CD4-positive, alpha-beta memory T cell (primary cell): ENCODE measurements around the gene IL4. TPM values are rescaled to one million over a fixed set of nuclear protein-coding genes. Genes with fewer than 3 reads are reported as not detected.

Source experiments
- CTCF ChIA-PET: fragments of 350-600 bp; sonication (Branson Sonifier 250); formaldehyde crosslinking; loops from one replicate; lab custom pipeline; 2021; ENCODE audit warnings: inconsistent platforms; ENCODE audit not compliant: partially characterized antibody; lab: Charles Lee
- POLR2A ChIA-PET: fragments of 350-600 bp; sonication (Branson Sonifier 250); formaldehyde crosslinking; loops from one replicate; lab custom pipeline; 2021; ENCODE audit not compliant: partially characterized antibody; lab: Charles Lee
- DNase-seq, 5 donors: peaks; one replicate each; pipeline versions ENCODE4 v3.0.0 to v3.0.0-alpha.2; 2020 to 2022; ENCODE audit warnings: mixed read lengths in 1 of 5
- H3K27ac ChIP-seq: one replicate; pipeline ENCODE4 v1.7.0; 2013; ENCODE audit warnings: low read depth, low read length
- H3K27me3 ChIP-seq: 2 replicates; pipeline ENCODE4 v1.7.0; 2013; ENCODE audit warnings: mild to moderate bottlenecking, low read length, moderate library complexity; ENCODE audit not compliant: insufficient read depth
- H3K36me3 ChIP-seq: 2 replicates; pipeline ENCODE4 v1.7.0; 2013; ENCODE audit warnings: mild to moderate bottlenecking, low read length, moderate library complexity; ENCODE audit not compliant: insufficient read depth
- H3K4me1 ChIP-seq: 2 replicates; pipeline ENCODE4 v1.7.0; 2013; ENCODE audit warnings: mild to moderate bottlenecking, low read length, moderate library complexity; ENCODE audit not compliant: insufficient read depth
- H3K4me3 ChIP-seq, 2 donors: one replicate each; pipeline ENCODE4 v1.7.0; 2013; ENCODE audit warnings: low read length in 2 of 2, mild to moderate bottlenecking in 1 of 2
- H3K9me3 ChIP-seq, 2 donors: one replicate each; pipeline ENCODE4 v1.7.0; 2013; ENCODE audit warnings: low read length in 2 of 2, control low read depth in 1 of 2; ENCODE audit not compliant: control insufficient read depth in 1 of 2
- H3K27ac Mint-ChIP-seq, 7 donors: one replicate each; pipeline ENCODE4 v1.8.0; 2020 to 2021; ENCODE audit warnings: mixed read lengths in 7 of 7, mild to moderate bottlenecking in 6 of 7, inconsistent platforms in 3 of 7, moderate library complexity in 3 of 7
- H3K27me3 Mint-ChIP-seq, 2 donors: one replicate each; pipeline ENCODE4 v1.8.0; 2020 to 2021; ENCODE audit warnings: mixed read lengths in 2 of 2
- H3K36me3 Mint-ChIP-seq, 2 donors: one replicate each; pipeline ENCODE4 v1.8.0; 2020 to 2021; ENCODE audit warnings: mixed read lengths in 2 of 2, inconsistent platforms in 1 of 2, mild to moderate bottlenecking in 1 of 2
- H3K4me1 Mint-ChIP-seq, 4 donors: one replicate each; pipeline ENCODE4 v1.8.0; 2020 to 2021; ENCODE audit warnings: mixed read lengths in 4 of 4, mild to moderate bottlenecking in 1 of 4
- H3K4me3 Mint-ChIP-seq, 8 donors: one replicate each; pipeline ENCODE4 v1.8.0; 2020 to 2021; ENCODE audit warnings: mixed read lengths in 8 of 8, mild to moderate bottlenecking in 7 of 8, moderate library complexity in 6 of 8, inconsistent platforms in 3 of 8
- H3K9me3 Mint-ChIP-seq, 8 donors: one replicate each; pipeline ENCODE4 v1.8.0; 2020 to 2021; ENCODE audit warnings: mixed read lengths in 8 of 8, mild to moderate bottlenecking in 5 of 8, inconsistent platforms in 3 of 8, moderate library complexity in 1 of 8
- intact Hi-C: fragments of 100-400 bp; cut with micrococcal nuclease; formaldehyde crosslinking; loops from one replicate; pipeline ENCODE4 v1.15.1; 2023
- polyA plus RNA-seq, 2 donors: library from polyadenylated mRNA; unstranded; fragments of 300-500 nt; fragmentation: Illumina TruSeq; gene quantifications; one replicate each; pipeline ENCODE4 v1.2.3, GENCODE V29; 2021
- total RNA-seq, 2 experiments: library from RNA; stranded (reverse); gene quantifications; one replicate each; pipeline ENCODE4 v1.2.3, GENCODE V29; 2021

The IL4 gene
- total and polyA plus RNA-seq, 4 experiments from 2014 or later: not detected

DNA sequence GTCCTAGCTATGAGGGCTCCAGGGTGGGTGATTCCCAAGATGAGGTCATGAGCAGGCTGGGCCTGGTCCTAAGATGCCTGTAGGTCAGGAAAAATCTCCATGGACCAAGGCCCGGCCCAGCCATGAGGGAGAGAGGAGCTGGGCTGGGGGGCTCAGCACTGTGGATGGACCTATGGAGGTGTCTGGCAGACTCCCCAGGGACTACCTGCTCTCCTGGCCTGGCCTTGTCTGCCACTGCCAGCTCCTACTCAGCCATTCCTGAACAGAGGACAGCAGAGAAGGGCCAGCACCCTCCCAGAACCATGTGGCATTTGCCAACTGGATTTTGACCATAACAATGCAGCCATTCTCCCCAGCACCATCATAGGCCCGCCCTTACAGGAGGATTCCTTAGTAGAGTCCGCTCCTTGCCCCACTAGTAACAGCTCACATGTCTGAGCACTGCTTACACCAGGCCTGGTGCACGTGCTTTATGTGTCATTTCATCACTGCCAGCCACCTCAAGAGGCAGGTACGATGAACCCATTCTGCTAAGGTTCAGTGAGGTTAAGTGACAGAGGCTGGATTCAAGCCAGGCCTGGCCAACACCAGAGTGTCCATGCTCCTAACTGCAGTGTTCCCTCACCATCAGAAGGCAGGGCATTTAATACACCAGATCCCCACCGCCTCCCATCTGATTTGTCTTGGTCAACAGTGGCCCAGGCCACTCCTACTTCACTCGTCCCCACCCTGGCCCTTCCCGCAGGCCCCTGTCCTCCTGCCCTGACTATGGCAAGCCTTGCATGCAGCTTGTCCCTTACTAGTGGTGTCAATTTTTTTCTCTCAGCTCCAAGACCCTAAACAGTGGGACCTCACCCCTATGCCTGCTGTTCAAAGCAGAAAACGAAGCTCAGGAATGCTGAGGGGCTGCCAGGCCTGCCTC is 15.1 kb upstream of the IL4 start:
- POLR2A ChIA-PET: no interaction called here

DNA sequence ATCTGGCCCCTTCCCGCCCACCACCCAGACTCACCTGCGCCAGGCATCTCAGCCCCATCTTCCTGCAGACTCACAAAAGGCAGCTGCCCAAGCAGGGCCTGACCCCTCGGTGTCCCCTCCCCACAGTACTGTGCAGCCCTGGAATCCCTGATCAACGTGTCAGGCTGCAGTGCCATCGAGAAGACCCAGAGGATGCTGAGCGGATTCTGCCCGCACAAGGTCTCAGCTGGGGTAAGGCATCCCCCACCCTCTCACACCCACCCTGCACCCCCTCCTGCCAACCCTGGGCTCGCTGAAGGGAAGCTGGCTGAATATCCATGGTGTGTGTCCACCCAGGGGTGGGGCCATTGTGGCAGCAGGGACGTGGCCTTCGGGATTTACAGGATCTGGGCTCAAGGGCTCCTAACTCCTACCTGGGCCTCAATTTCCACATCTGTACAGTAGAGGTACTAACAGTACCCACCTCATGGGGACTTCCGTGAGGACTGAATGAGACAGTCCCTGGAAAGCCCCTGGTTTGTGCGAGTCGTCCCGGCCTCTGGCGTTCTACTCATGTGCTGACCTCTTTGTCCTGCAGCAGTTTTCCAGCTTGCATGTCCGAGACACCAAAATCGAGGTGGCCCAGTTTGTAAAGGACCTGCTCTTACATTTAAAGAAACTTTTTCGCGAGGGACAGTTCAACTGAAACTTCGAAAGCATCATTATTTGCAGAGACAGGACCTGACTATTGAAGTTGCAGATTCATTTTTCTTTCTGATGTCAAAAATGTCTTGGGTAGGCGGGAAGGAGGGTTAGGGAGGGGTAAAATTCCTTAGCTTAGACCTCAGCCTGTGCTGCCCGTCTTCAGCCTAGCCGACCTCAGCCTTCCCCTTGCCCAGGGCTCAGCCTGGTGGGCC is 13.9 kb upstream of the IL4 start:
- Mint-ChIP-seq H3K4me1 (peaks cover 13 to 39% (median 21%) of the 10 kb centered on the region in 4 donors), H3K27ac (peak overlapping the region in 4 of 7 donors; percentile 22 to 63 (median 30)), H3K4me3 (no peak overlapping the region), H3K9me3 (no peaks in the 10 kb centered on the region), H3K36me3 (no peaks in the 10 kb centered on the region), H3K27me3 (peaks cover 10 to 13% of the 10 kb centered on the region in 2 donors)
- Histone ChIP-seq H3K36me3 (no peaks in the 10 kb centered on the region), H3K27ac (no peak overlapping the region), H3K4me1 (peaks cover 31% of the 10 kb centered on the region), H3K27me3 (peaks cover 7% of the 10 kb centered on the region), H3K4me3 (no peak overlapping the region), H3K9me3 (no peaks in the 10 kb centered on the region)
- POLR2A ChIA-PET: interaction anchor here (1.2 kb wide), 1 partner anchor 15 kb away, joined by 4 read pairs; no protein-coding TSS in a partner anchor
- DNase-seq: no peak
- CTCF ChIA-PET: no interaction called here
- intact Hi-C loops: no loop called here

More for the DNA sequence above, 15.1 kb upstream of the IL4 start:
- H3K4me3 ChIP-seq: no peak overlapping the region
- DNase-seq: no peak
- H3K36me3 Mint-ChIP-seq: no peaks in the 10 kb centered on the region
- H3K9me3 ChIP-seq: no peaks in the 10 kb centered on the region
- H3K27ac ChIP-seq: no peak overlapping the region
- no peak overlapping the region for H3K27ac Mint-ChIP-seq
- intact Hi-C loops: no loop called here
- H3K27me3 Mint-ChIP-seq: peaks cover 12 to 15% of the 10 kb centered on the region in 2 donors
- H3K9me3 Mint-ChIP-seq: no peaks in the 10 kb centered on the region
- H3K36me3 ChIP-seq: no peaks in the 10 kb centered on the region
- peaks cover 23% of the 10 kb centered on the region for H3K4me1 ChIP-seq
- peaks cover 13 to 31% (median 15%) of the 10 kb centered on the region in 4 donors for H3K4me1 Mint-ChIP-seq
- CTCF ChIA-PET: interaction anchor here (1.9 kb wide), 1 partner anchor 57 kb away, joined by 5 read pairs; no protein-coding TSS in a partner anchor
- peaks cover 7% of the 10 kb centered on the region for H3K27me3 ChIP-seq
- peak overlapping the region in 1 of 8 donors; percentile 11 for H3K4me3 Mint-ChIP-seq

DNA sequence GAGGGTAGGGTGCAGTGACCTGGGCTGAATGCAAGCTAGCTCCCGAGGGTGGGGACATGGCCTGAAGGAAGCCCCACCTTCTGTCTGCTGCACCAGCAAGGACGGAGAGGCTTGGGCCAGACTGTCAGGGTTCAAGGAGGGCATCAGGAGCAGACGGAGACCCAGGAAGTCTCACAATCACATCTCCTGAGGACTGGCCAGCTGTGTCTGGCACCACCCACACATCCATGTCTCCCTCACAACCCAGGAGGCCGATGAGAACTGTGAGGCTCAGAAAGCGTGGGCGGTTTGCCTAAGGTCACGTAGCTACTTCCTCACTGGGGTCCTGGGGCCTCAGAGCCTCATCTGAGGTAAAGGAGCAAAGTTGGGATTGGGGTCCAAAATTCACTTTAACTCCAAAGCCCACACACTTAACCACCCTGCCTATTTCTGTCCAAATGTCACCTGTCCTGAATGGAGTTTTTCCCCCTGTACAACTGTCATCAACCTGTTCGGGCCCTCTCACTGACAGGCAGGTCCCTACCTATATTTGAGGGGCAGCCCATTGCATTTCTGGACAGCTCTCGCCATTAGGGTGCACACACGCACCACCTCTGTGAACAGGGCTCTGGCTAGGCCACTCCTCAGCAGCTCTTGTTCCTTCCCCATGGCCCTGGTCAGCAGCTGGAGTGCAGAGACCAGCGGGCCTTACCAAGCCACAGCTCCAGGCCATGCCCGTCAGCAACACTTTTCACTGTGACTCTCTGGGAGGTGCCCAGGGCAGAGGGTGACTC is 12.4 kb upstream of the IL4 start:
- Histone ChIP-seq H3K4me3 (no peak overlapping the region), H3K4me1 (peaks cover 29% of the 10 kb centered on the region), H3K9me3 (no peaks in the 10 kb centered on the region), H3K27me3 (peaks cover 5% of the 10 kb centered on the region), H3K36me3 (no peaks in the 10 kb centered on the region), H3K27ac (no peak overlapping the region)
- Mint-ChIP-seq H3K9me3 (no peaks in the 10 kb centered on the region), H3K27ac (peak overlapping the region in 3 of 7 donors; percentile 46 to 65 (median 56)), H3K4me1 (peaks cover 16 to 39% (median 20%) of the 10 kb centered on the region in 4 donors), H3K36me3 (no peaks in the 10 kb centered on the region), H3K4me3 (no peak overlapping the region), H3K27me3 (peaks cover 9 to 12% of the 10 kb centered on the region in 2 donors)
- DNase-seq: no peak
- ChIA-PET CTCF (no interaction called here), POLR2A (interaction anchor here (1.2 to 2.4 kb wide), 2 partner anchors 13 to 14 kb away, joined by 4 to 8 read pairs; no protein-coding TSS in a partner anchor)
- intact Hi-C loops: no loop called here

DNA sequence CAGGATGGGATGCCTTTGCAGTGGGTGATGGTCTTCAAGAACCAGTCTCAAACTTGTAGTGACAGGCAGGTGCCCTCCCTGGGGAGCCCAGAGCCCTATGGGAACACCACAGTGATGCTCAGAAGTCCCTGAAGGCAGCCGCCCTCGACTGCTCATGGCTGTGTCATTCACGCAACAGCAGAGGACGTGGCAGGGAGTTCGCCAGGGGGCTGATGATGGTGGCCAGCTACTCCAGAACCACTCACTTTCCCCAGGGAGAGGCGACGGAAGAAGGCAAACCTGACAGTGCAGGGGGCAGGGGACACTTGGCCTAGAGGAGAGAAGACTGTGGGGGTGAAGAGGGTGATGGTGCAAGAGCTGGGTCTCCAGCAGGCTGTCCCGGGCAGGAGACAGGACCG is 11.8 kb upstream of the IL4 start:
- H3K9me3 Mint-ChIP-seq: no peaks in the 10 kb centered on the region
- no peaks in the 10 kb centered on the region for H3K27me3 ChIP-seq
- CTCF ChIA-PET: no interaction called here

DNA sequence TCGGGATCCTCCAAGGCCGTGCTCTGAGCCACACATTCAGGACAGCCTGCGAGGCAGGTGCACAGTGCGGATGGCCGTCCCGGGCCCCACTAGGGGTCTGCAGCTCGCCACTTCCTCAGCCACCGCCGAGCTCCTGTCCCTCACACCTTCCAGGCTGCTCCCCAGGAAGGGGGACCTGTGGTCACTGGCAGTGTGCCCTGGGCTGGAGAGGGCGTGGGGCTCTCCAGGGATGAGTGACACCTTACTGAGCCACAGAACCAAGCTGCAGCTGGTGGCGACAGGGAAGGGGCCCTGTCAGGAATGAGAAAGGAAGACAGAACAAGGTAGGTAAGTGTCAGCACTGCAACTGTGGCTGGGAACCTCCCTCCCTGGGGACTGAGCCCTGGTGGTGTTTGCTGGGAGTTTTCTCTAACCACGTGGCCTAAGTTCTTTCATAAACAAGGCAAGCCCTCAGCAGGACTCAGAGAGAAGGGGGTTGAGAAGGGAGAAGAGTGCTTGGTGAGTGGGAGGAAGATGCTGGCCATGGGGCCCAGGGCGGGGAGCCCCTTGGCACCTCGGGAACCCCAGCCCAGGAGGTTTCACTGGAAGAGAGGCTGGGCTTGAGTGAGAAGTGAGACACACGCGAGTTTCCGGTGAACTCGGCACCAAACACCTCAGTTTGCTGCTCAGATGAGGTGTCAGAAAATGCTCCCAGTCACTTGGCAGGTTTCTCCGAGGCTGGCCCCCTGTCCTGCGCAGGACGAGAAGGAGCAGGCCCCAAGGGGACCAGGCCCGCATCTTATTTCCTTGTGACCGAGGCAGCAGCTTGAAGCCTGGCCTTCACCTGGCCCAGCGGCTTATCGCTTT is 10.6 kb upstream of the IL4 start:
- Mint-ChIP-seq H3K4me1 (peaks cover 11 to 21% (median 16%) of the 10 kb centered on the region in 4 donors), H3K36me3 (no peaks in the 10 kb centered on the region), H3K9me3 (no peaks in the 10 kb centered on the region), H3K27ac (peak overlapping the region; percentile 80 to 92 (median 89)), H3K27me3 (peaks cover 0 to 6% of the 10 kb centered on the region in 2 donors), H3K4me3 (peak overlapping the region; percentile 17 to 81 (median 62))
- intact Hi-C loops: no loop called here
- H3K27ac ChIP-seq: peak overlapping the region; percentile 29
- H3K27me3 ChIP-seq: no peaks in the 10 kb centered on the region
- CTCF ChIA-PET: no interaction called here
- H3K4me1 ChIP-seq: peaks cover 22% of the 10 kb centered on the region
- no peak overlapping the region for H3K4me3 ChIP-seq
- POLR2A ChIA-PET: interaction anchor here (2.4 kb wide), 1 partner anchor 12 kb away, joined by 8 read pairs; no protein-coding TSS in a partner anchor
- H3K9me3 ChIP-seq: no peaks in the 10 kb centered on the region
- DNase-seq: peak in 4 of 5 donors; percentile 26 to 53 (median 31)
- H3K36me3 ChIP-seq: no peaks in the 10 kb centered on the region

More for the DNA sequence above, 11.8 kb upstream of the IL4 start:
- Histone ChIP-seq H3K4me1 (peaks cover 23% of the 10 kb centered on the region), H3K9me3 (no peaks in the 10 kb centered on the region), H3K27ac (no peak overlapping the region), H3K4me3 (no peak overlapping the region), H3K36me3 (no peaks in the 10 kb centered on the region)
- no peaks in the 10 kb centered on the region for H3K36me3 Mint-ChIP-seq
- H3K27ac Mint-ChIP-seq: peak overlapping the region in 1 of 7 donors; percentile 89
- H3K4me3 Mint-ChIP-seq: peak overlapping the region in 2 of 8 donors; percentile 25 to 47
- DNase-seq: no peak
- POLR2A ChIA-PET: interaction anchor here (2.4 kb wide), 1 partner anchor 13 kb away, joined by 8 read pairs; no protein-coding TSS in a partner anchor
- H3K27me3 Mint-ChIP-seq: peaks cover 5 to 7% of the 10 kb centered on the region in 2 donors
- intact Hi-C loops: no loop called here
- peaks cover 12 to 33% (median 16%) of the 10 kb centered on the region in 4 donors for H3K4me1 Mint-ChIP-seq
